ENCODE results near the gene OCA2. TPM values are rescaled to one million over a fixed set of nuclear protein-coding genes. Genes with fewer than 3 reads are reported as not detected.

Gene OCA2
- total RNA-seq, 1 experiment from 2014 or later: 0.13 TPM

DNA sequence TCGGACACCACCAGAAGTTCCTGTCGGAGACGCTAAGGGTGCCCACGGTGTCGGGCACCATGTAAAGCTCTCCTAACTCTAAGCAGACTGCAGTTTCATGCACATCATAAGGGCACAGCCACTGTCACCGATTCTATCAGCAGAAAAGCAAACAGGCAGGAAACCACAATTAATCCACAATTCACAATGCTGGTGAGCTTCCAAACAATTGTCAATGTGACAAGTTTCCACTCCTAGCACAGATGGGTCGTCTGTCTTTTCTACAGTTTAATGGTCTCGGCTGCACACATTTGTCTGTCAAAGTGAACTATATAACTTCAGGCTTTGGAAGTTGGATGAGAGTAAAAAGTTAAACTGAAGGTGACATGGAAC is 8.8 kb upstream of the OCA2 start:
- DNase-seq (ENCODE audit: low read depth, low spot score) (no peak), ATAC-seq (no peak)
- Histone ChIP-seq H3K27me3 (ENCODE audit: control insufficient read depth, insufficient read depth, low read length) (no peaks in the 10 kb centered on the region), H3K4me3 (ENCODE audit: low read depth in 2 of 2, low read length in 2 of 2) (no peak overlapping the region), H3K36me3 (ENCODE audit: control insufficient read depth, insufficient read depth, low read length) (no peaks in the 10 kb centered on the region), H3K4me1 (ENCODE audit: control insufficient read depth, insufficient read depth, low read length) (no peaks in the 10 kb centered on the region), H3K27ac (ENCODE audit: low read length) (no peak overlapping the region), H3K9me3 (ENCODE audit: control insufficient read depth, insufficient read depth, low read depth, low read length) (no peaks in the 10 kb centered on the region)
- in situ Hi-C loops (cut with HindIII; ENCODE audit: low pct_unique_long_range_greater_than_20kb, low sequenced_read_pairs) (no loop called here), intact Hi-C loops (cut with micrococcal nuclease; ENCODE audit: unreplicated experiment) (no loop called here)
- ChIA-PET POLR2A (no interaction called here), CTCF (interaction anchor here (0.9 kb wide), 1 partner anchor 18 kb away, joined by 8 read pairs; no protein-coding TSS in a partner anchor)
- TF ChIP-seq, protein P1, sequence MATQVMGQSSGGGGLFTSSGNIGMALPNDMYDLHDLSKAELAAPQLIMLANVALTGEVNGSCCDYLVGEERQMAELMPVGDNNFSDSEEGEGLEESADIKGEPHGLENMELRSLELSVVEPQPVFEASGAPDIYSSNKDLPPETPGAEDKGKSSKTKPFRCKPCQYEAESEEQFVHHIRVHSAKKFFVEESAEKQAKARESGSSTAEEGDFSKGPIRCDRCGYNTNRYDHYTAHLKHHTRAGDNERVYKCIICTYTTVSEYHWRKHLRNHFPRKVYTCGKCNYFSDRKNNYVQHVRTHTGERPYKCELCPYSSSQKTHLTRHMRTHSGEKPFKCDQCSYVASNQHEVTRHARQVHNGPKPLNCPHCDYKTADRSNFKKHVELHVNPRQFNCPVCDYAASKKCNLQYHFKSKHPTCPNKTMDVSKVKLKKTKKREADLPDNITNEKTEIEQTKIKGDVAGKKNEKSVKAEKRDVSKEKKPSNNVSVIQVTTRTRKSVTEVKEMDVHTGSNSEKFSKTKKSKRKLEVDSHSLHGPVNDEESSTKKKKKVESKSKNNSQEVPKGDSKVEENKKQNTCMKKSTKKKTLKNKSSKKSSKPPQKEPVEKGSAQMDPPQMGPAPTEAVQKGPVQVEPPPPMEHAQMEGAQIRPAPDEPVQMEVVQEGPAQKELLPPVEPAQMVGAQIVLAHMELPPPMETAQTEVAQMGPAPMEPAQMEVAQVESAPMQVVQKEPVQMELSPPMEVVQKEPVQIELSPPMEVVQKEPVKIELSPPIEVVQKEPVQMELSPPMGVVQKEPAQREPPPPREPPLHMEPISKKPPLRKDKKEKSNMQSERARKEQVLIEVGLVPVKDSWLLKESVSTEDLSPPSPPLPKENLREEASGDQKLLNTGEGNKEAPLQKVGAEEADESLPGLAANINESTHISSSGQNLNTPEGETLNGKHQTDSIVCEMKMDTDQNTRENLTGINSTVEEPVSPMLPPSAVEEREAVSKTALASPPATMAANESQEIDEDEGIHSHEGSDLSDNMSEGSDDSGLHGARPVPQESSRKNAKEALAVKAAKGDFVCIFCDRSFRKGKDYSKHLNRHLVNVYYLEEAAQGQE (IDR thresholded peaks at IDR 0.05; ENCODE audit: insufficient read depth in 1 of 2, low read depth in 2 of 2, low read length in 1 of 2): no peak
- TF ChIP-seq, protein P2, sequence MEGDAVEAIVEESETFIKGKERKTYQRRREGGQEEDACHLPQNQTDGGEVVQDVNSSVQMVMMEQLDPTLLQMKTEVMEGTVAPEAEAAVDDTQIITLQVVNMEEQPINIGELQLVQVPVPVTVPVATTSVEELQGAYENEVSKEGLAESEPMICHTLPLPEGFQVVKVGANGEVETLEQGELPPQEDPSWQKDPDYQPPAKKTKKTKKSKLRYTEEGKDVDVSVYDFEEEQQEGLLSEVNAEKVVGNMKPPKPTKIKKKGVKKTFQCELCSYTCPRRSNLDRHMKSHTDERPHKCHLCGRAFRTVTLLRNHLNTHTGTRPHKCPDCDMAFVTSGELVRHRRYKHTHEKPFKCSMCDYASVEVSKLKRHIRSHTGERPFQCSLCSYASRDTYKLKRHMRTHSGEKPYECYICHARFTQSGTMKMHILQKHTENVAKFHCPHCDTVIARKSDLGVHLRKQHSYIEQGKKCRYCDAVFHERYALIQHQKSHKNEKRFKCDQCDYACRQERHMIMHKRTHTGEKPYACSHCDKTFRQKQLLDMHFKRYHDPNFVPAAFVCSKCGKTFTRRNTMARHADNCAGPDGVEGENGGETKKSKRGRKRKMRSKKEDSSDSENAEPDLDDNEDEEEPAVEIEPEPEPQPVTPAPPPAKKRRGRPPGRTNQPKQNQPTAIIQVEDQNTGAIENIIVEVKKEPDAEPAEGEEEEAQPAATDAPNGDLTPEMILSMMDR (IDR thresholded peaks at IDR 0.05): no peak
- no peak for TF ChIP-seq SIN3A (IDR thresholded peaks at IDR 0.05; ENCODE audit: borderline replicate concordance, insufficient read depth, low read depth, low read length)
- no peak for TF ChIP-seq POLR2AphosphoS5 (IDR thresholded peaks at IDR 0.05; ENCODE audit: low read depth, low read length)
- TF ChIP-seq TCF7L2 (IDR thresholded peaks at IDR 0.05; ENCODE audit: low read depth, low read length): no peak
- BruUV-seq (replicated peaks): no TSS peak

DNA sequence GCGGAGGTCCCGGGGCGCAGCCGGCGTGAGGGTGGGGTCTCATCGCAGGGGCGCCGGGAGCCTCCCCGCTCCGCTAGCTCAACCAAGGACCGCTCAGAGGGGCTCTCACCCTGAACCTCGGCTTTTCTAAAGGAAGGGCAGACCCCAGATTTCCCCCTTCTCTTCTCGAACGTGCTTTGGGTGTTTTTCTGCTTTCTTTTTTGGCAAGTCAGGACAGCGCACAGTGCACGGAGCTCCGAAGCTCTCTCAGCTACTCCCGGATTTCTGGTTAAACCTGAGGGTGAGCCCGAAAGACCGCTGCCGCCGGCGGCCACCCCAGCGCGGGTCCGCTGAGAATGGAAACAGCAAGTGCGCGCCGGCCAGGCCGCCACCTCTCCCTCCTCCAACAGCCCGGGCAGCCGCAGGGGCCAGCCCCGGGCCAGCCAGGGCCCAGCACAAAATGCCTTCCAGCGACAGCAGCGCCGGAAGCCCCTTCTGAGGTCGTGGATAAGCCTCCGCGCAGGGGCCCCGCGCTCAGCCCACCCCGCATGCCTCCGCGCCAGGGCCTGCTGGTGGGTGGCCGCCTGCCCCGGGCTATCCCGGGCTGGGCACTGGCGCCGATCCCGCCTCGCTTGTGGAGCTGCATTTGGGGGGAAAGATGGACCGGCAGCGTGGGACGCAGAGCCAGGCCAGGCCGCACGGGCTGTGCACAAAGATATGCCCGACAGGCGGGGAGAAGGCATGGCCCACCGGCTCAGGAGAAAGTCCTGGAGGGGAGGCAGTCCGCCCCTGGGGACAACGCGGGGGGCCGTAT is 8.2 kb upstream of the OCA2 start:
- ATAC-seq (peak; percentile 19; the same call in 1 of the 2 replicates), DNase-seq (ENCODE audit: low read depth, low spot score) (no peak)
- H3K27ac ChIP-seq (ENCODE audit: low read length): no peak overlapping the region
- intact Hi-C loops (cut with micrococcal nuclease; ENCODE audit: unreplicated experiment) (no loop called here), in situ Hi-C loops (cut with HindIII; ENCODE audit: low pct_unique_long_range_greater_than_20kb, low sequenced_read_pairs) (no loop called here)
- no peaks in the 10 kb centered on the region for H3K36me3 ChIP-seq (ENCODE audit: control insufficient read depth, insufficient read depth, low read length)
- TF ChIP-seq, protein P2 (IDR thresholded peaks at IDR 0.05): no peak
- H3K9me3 ChIP-seq (ENCODE audit: control insufficient read depth, insufficient read depth, low read depth, low read length): no peaks in the 10 kb centered on the region
- no peaks in the 10 kb centered on the region for H3K4me1 ChIP-seq (ENCODE audit: control insufficient read depth, insufficient read depth, low read length)
- no peak overlapping the region for H3K4me3 ChIP-seq (ENCODE audit: low read depth in 2 of 2, low read length in 2 of 2)
- no peaks in the 10 kb centered on the region for H3K27me3 ChIP-seq (ENCODE audit: control insufficient read depth, insufficient read depth, low read length)
- no TSS peak for BruUV-seq (replicated peaks)
- CTCF ChIA-PET: interaction anchor here (0.9 kb wide), 1 partner anchor 19 kb away, joined by 8 read pairs; no protein-coding TSS in a partner anchor
- POLR2A ChIA-PET: no interaction called here

All from Panc1 (cell line).